GM19438 (cell line): ENCODE measurements around the gene NOB1.

Experiments used
- ATAC-seq: cut with Tn5 transposase; IDR thresholded peaks from one replicate; pipeline ENCODE4 v1.9.1; 2021; ENCODE audit warnings: low read depth; ENCODE audit not compliant: unreplicated experiment

Gene NOB1

GRCh38 chr16:69724414-69724873 is 30.3 kb downstream of the NOB1 start:
- ATAC-seq = no peak

GRCh38 chr16:69721441-69721957 is 33.2 kb downstream of the NOB1 start:
- no peak for ATAC-seq

GRCh38 chr16:69720822-69721430 is 33.8 kb downstream of the NOB1 start:
- no peak for ATAC-seq

GRCh38 chr16:69718111-69718764 is 36.5 kb downstream of the NOB1 start:
- no peak for ATAC-seq

- no peak for ATAC-seq
These were observed 37.7 kb downstream of the NOB1 start for GRCh38 chr16:69717066-69717465.

GRCh38 chr16:69712914-69713581 is 41.7 kb downstream of the NOB1 start:
- no peak for ATAC-seq

GRCh38 chr16:69712277-69712676 is 42.4 kb downstream of the NOB1 start:
- no peak for ATAC-seq

GRCh38 chr16:69711115-69711740 is 43.5 kb downstream of the NOB1 start:
- no peak for ATAC-seq

GRCh38 chr16:69709456-69710084 is 45.2 kb downstream of the NOB1 start:
- no peak for ATAC-seq

- no peak for ATAC-seq
These were observed 46.6 kb downstream of the NOB1 start for GRCh38 chr16:69707920-69708683.

GRCh38 chr16:69706975-69707340 is 47.8 kb downstream of the NOB1 start:
- no peak for ATAC-seq

- no peak for ATAC-seq
These were observed 48.3 kb downstream of the NOB1 start for GRCh38 chr16:69706256-69706974.

GRCh38 chr16:69703638-69704037 is 51.1 kb downstream of the NOB1 start:
- ATAC-seq = no peak

GRCh38 chr16:69701866-69702265 is 52.9 kb downstream of the NOB1 start:
- ATAC-seq = no peak

- ATAC-seq = no peak
These were observed 53.3 kb downstream of the NOB1 start for GRCh38 chr16:69701452-69701851.

GRCh38 chr16:69699915-69700314 is 54.8 kb downstream of the NOB1 start:
- no peak for ATAC-seq

- ATAC-seq = no peak
These were observed 56.3 kb downstream of the NOB1 start for GRCh38 chr16:69698404-69698803.

GRCh38 chr16:69693916-69694315 is 60.8 kb downstream of the NOB1 start:
- no peak for ATAC-seq
